GM19455 (cell line): ENCODE results near the gene ALX3.
"Not testable (repeated sequence)": the region's sequence is repeated elsewhere in the genome, so short reads cannot be mapped to it uniquely, and the experiment has no call there.

Experiments
- ATAC-seq: cut with Tn5 transposase; IDR thresholded peaks from one replicate; pipeline ENCODE4 v1.9.1; 2021; ENCODE audit not compliant: unreplicated experiment

Gene ALX3

GRCh38 chr1:110048923-110049601, 21.4 kb downstream of the ALX3 start:
- ATAC-seq: no peak

GRCh38 chr1:110048240-110048639, 22.2 kb downstream of the ALX3 start:
- no peak for ATAC-seq

- ATAC-seq: no peak
Observed at GRCh38 chr1:110047463-110047862, 23.0 kb downstream of the ALX3 start.

DNA sequence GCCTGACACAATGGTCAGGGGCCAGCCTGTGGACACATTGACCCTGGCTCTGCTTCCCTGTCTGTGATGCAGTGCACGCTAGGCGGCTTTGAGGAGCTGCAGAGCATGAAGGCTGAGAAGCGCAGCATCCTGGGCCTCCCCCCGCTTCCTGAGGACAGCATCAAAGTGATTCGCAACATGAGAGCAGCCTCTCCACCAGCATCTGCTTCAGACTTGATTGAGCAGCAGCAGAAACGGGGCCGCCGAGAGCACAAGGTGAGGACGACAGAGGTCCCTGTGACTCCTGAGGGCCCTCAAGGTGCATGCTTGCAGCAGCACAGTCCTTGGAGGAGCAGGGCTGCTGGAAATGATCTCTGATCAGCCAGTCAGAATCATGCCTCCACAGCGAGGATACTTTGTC, 27.5 kb downstream of the ALX3 start:
- ATAC-seq: no peak

DNA sequence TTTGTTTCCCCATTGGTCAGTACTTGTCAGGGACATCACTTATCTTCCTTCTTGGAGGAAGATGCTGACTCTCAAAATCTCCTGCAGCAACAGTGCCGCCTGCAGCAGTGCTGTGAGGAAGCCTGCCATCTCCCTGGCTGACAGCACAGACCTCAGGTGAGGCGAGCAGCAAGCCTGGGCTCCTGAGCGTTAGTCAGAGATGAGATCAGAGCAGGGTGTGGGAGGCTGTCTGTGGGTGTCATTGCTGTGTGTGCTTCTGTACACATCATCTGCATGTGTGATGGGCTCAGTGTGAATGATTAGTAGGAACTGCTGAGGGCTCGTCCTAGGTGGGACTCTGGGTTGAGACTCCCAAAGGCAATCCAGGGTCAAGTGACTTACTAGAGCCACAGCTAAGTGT, 29.9 kb downstream of the ALX3 start:
- ATAC-seq: no peak

- no peak for ATAC-seq
Observed at GRCh38 chr1:110039641-110040040, 30.8 kb downstream of the ALX3 start.

DNA sequence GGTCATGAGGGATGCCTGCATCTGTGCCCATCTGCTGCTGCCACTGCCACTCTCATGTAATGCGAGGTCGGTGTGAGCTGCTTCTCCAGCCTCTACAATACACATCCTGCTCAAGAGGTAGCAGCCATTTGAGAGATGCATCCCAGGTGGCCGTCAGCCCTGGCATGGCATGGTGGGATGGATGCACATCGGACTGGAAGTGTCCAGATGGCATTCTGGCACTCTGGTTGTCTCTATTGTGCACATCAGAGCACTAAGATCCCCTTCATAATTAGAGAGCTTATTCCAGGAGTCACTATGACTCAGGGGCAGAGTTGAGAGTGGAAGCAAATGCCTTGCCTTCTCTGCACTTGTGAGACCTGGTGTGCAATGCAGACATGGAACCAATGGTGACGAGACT, 32.2 kb downstream of the ALX3 start:
- no peak for ATAC-seq

GRCh38 chr1:110035236-110035752, 35.2 kb downstream of the ALX3 start:
- ATAC-seq: no peak

DNA sequence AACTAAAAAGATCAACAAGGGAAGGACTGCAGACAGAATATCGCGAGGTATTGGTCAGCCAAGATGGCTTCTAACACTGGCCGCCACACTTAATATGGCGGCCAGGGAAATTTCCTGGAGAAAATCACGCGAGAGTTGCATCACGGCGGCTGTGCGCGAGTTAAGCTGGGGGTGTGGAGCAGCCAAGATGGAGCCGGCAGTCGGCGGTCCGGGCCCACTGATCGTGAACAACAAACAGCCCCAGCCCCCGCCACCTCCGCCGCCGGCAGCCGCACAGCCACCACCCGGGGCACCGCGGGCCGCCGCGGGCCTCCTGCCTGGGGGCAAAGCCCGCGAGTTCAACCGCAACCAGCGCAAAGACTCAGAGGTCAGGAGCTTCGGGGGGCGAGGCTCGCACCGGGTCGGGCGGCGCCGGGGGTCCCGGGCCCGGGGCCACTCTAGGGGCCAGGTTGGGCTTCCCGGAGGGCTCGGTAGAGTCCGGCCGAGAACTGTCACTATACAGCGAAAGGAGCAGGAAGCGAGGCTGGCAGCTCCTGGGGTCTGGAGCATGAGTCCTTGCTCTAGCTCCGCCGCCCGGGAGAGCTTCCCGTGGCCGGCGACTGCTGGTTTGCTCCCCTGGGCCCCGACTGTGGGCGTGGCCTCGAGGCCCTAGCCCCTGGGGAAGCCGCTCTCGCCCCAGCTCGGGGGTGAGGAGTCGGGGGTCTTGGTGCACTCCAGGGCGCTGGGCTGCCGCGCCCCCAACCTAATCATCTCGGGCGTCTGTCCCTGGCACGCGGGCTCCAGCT, 35.8 kb downstream of the ALX3 start, which contains the start of gene STRIP1:
STRIP1 (plus strand) TSS at position 174 of the 785 bp plus-strand sequence; CDS start at position 188, 14 bp downstream.
- peak; percentile 90 for ATAC-seq

DNA sequence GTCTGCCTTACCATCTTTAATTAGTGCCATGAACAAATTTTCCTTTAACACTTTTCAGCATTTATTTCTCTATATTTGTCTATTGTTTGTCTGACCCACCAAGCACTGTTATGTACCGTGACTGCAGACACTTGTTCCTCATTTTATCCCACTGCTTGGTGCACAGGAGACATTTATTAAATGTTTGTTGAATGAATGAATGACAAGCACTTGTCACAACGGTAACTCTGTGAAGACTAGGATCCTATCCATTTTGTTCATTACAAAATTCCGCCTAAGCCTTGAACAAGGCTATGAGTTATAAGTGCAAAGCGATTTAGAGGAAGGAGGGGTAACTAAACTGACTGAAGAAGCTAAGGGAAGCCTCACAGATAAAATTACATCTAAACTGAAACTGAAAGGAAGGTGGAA, 36.4 kb downstream of the ALX3 start:
- ATAC-seq: no peak

GRCh38 chr1:110033421-110033820, 37.1 kb downstream of the ALX3 start:
- ATAC-seq: no peak

DNA sequence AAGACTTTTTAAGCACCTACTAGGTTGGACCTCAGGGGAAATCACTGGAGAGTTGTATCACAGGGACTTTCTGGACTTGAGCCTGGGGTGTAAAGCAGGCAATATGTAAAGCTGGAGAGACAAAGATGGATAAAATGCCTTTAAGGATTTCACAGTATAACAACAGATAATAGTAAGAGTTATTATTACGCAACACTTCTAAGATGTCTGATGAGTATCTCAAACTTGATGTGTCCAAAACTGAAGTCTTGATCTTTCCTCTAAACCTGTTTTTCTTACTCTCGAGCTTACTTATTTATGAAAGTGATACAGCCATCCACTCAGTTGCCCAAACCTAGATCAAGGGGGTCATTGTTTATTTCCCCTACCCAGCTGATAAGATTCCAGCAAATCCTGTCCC, 38.1 kb downstream of the ALX3 start:
- ATAC-seq: no peak

- ATAC-seq: not testable (repeated sequence)
Observed at GRCh38 chr1:110030687-110031086, 39.8 kb downstream of the ALX3 start.

GRCh38 chr1:110024613-110025012, 45.9 kb downstream of the ALX3 start:
- ATAC-seq: no peak

GRCh38 chr1:110021285-110021684, 49.2 kb downstream of the ALX3 start:
- no peak for ATAC-seq

DNA sequence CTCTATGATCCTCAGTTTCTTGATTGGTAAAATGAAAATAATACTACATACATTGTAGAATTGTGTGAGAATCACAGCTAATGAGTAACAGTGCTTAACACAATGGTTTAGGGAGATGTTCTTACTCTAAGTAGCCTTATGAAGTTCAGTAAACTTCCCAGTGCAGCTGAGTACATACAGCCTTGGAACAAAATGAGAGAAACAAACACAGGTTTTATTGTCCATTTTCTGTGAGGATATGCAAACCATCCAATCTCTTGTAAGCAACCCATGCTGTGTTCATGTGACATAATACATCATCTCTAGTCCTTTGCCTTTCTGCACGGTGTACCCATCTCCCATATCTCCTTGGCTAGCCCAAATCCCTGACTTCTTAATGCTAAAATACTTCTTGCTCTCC, 50.7 kb downstream of the ALX3 start:
- ATAC-seq: no peak

- ATAC-seq: no peak
Observed at GRCh38 chr1:110018396-110018795, 52.1 kb downstream of the ALX3 start.

- ATAC-seq: no peak
Observed at GRCh38 chr1:110017792-110018191, 52.7 kb downstream of the ALX3 start.

GRCh38 chr1:110012100-110012780, 58.2 kb downstream of the ALX3 start:
- peak; percentile 50 for ATAC-seq

GRCh38 chr1:110011527-110012041, 58.9 kb downstream of the ALX3 start:
- ATAC-seq: peak; percentile 99
